SK-N-MC (cell line): ENCODE measurements around the gene ELP6.

Experiments
- DNase-seq: peaks from one replicate; pipeline ENCODE4 v3.0.0-alpha.2; 2011; ENCODE audit warnings: low read depth, low spot score
- H3K27ac ChIP-seq: fragments of 200-600 bp; sonication (generic); 2 replicates; pipeline ENCODE4 v1.5.1; 2016; ENCODE audit warnings: mixed run types
- H3K36me3 ChIP-seq: fragments of 200-600 bp; sonication (generic); 2 replicates; pipeline ENCODE4 v1.6.1; 2017; ENCODE audit warnings: antibody characterized with exemption, low read length, mixed read lengths; ENCODE audit not compliant: insufficient read depth
- H3K4me3 ChIP-seq: fragments of 200-600 bp; sonication (generic); 2 replicates; pipeline ENCODE4 v1.5.1; 2016
- H3K9ac ChIP-seq: fragments of 200-600 bp; sonication (generic); 2 replicates; pipeline ENCODE4 v1.8.0; 2017; ENCODE audit warnings: mixed run types, mixed read lengths; ENCODE audit not compliant: insufficient read length
- H3K9me3 ChIP-seq: fragments of 200-600 bp; sonication (generic); 2 replicates; pipeline ENCODE4 v1.6.1; 2017; ENCODE audit warnings: low read depth, mild to moderate bottlenecking, antibody characterized with exemption, low read length, moderate library complexity, mixed read lengths
- EZH2 ChIP-seq: fragments of 200-600 bp; sonication (generic); IDR thresholded peaks from one replicate; pipeline ENCODE4 v1.6.1; 2017; ENCODE audit warnings: antibody characterized with exemption
- FOXP2 ChIP-seq: optimal IDR thresholded peaks from 2 replicates; pipeline ENCODE3; 2011; ENCODE audit warnings: mild to moderate bottlenecking, moderate library complexity; ENCODE audit not compliant: insufficient read depth; ENCODE audit errors: extremely low read length, control extremely low read depth
- POLR2AphosphoS5 ChIP-seq: IDR thresholded peaks from 2 replicates; pipeline ENCODE4 v1.6.1; 2012; ENCODE audit warnings: mild to moderate bottlenecking, low read depth, low read length, borderline replicate concordance

Gene ELP6

GRCh38 chr3:47536221-47536891 is 22.8 kb upstream of the ELP6 start:
- TF ChIP-seq FOXP2 (no peak), EZH2 (no peak), POLR2AphosphoS5 (no peak)
- no peak for DNase-seq
- no peak overlapping the region for H3K4me3 ChIP-seq
- H3K9ac ChIP-seq: no peak overlapping the region
- H3K27ac ChIP-seq: peak overlapping the region; percentile 78
- H3K9me3 ChIP-seq: no peaks in the 10 kb centered on the region
- no peaks in the 10 kb centered on the region for H3K36me3 ChIP-seq

- Histone ChIP-seq H3K27ac (no peak overlapping the region), H3K9ac (no peak overlapping the region), H3K9me3 (no peaks in the 10 kb centered on the region), H3K36me3 (no peaks in the 10 kb centered on the region), H3K4me3 (no peak overlapping the region)
- TF ChIP-seq EZH2 (no peak), POLR2AphosphoS5 (no peak), FOXP2 (no peak)
- DNase-seq: no peak
Measured at GRCh38 chr3:47533996-47534454, 20.5 kb upstream of the ELP6 start.

GRCh38 chr3:47533481-47533880 is 20.0 kb upstream of the ELP6 start:
- H3K9ac ChIP-seq: no peak overlapping the region
- H3K9me3 ChIP-seq: no peaks in the 10 kb centered on the region
- TF ChIP-seq EZH2: no peak
- no peak for TF ChIP-seq POLR2AphosphoS5
- TF ChIP-seq FOXP2: no peak
- no peak overlapping the region for H3K27ac ChIP-seq
- no peak for DNase-seq
- H3K4me3 ChIP-seq: no peak overlapping the region
- no peaks in the 10 kb centered on the region for H3K36me3 ChIP-seq

- Histone ChIP-seq H3K4me3 (no peak overlapping the region), H3K27ac (no peak overlapping the region), H3K9me3 (no peaks in the 10 kb centered on the region), H3K9ac (no peak overlapping the region), H3K36me3 (no peaks in the 10 kb centered on the region)
- no peak for TF ChIP-seq POLR2AphosphoS5
- TF ChIP-seq EZH2: no peak
- TF ChIP-seq FOXP2: no peak
- DNase-seq: no peak
Measured at GRCh38 chr3:47527952-47528725, 14.6 kb upstream of the ELP6 start.

- TF ChIP-seq POLR2AphosphoS5: no peak
- no peak for TF ChIP-seq EZH2
- no peak for TF ChIP-seq FOXP2
- H3K4me3 ChIP-seq: no peak overlapping the region
Measured at GRCh38 chr3:47525617-47526016, 12.1 kb upstream of the ELP6 start.

GRCh38 chr3:47523310-47524073 is 10.0 kb upstream of the ELP6 start:
- DNase-seq: no peak
- no peak overlapping the region for H3K4me3 ChIP-seq
- no peak overlapping the region for H3K27ac ChIP-seq

More at GRCh38 chr3:47525617-47526016, 12.1 kb upstream of the ELP6 start:
- H3K9ac ChIP-seq: no peak overlapping the region
- no peak for DNase-seq
- no peak overlapping the region for H3K27ac ChIP-seq
- no peaks in the 10 kb centered on the region for H3K36me3 ChIP-seq
- no peaks in the 10 kb centered on the region for H3K9me3 ChIP-seq

GRCh38 chr3:47522082-47522987 is 8.8 kb upstream of the ELP6 start:
- Histone ChIP-seq H3K36me3 (no peaks in the 10 kb centered on the region), H3K27ac (no peak overlapping the region), H3K9ac (no peak overlapping the region), H3K9me3 (no peaks in the 10 kb centered on the region), H3K4me3 (no peak overlapping the region)
- TF ChIP-seq POLR2AphosphoS5 (no peak), EZH2 (no peak), FOXP2 (no peak)
- DNase-seq: peak; percentile 60

More at GRCh38 chr3:47523310-47524073, 10.0 kb upstream of the ELP6 start:
- TF ChIP-seq FOXP2 (no peak), EZH2 (no peak), POLR2AphosphoS5 (no peak)
- no peaks in the 10 kb centered on the region for H3K36me3 ChIP-seq
- no peaks in the 10 kb centered on the region for H3K9me3 ChIP-seq
- no peak overlapping the region for H3K9ac ChIP-seq

- peak overlapping the region; percentile 68 for H3K27ac ChIP-seq
- DNase-seq: no peak
- TF ChIP-seq FOXP2 (no peak), EZH2 (no peak), POLR2AphosphoS5 (no peak)
- H3K9ac ChIP-seq: no peak overlapping the region
- no peaks in the 10 kb centered on the region for H3K36me3 ChIP-seq
- no peak overlapping the region for H3K4me3 ChIP-seq
- no peaks in the 10 kb centered on the region for H3K9me3 ChIP-seq
Measured at GRCh38 chr3:47520756-47521155, 7.2 kb upstream of the ELP6 start.
